NK-92 (cell line): ENCODE data around the gene SCAPER.

Source experiments
- DNase-seq: peaks from one replicate; lab custom pipeline; 2025; ENCODE audit not compliant: unreplicated experiment; lab: John Stamatoyannopoulos, UW

Gene SCAPER

GRCh38 chr15:76678766-76679165 is 226.4 kb downstream of the SCAPER start:
- no peak for DNase-seq

- DNase-seq = no peak
These were observed 230.3 kb downstream of the SCAPER start for GRCh38 chr15:76674883-76675282.

- DNase-seq = no peak
These were observed 235.5 kb downstream of the SCAPER start for GRCh38 chr15:76669521-76670207.

- no peak for DNase-seq
These were observed 236.2 kb downstream of the SCAPER start for GRCh38 chr15:76668900-76669299.

GRCh38 chr15:76667943-76668715 is 237.0 kb downstream of the SCAPER start:
- no peak for DNase-seq

GRCh38 chr15:76664895-76665294 is 240.2 kb downstream of the SCAPER start:
- DNase-seq = no peak

- DNase-seq = no peak
These were observed 240.7 kb downstream of the SCAPER start for GRCh38 chr15:76664411-76664810.

GRCh38 chr15:76663529-76663928 is 241.6 kb downstream of the SCAPER start:
- no peak for DNase-seq

GRCh38 chr15:76648732-76649444 is 256.3 kb downstream of the SCAPER start:
- no peak for DNase-seq

- DNase-seq = no peak
These were observed 257.5 kb downstream of the SCAPER start for GRCh38 chr15:76647612-76648011.

GRCh38 chr15:76644646-76645045 is 260.5 kb downstream of the SCAPER start:
- DNase-seq = no peak

GRCh38 chr15:76642671-76643070 is 262.5 kb downstream of the SCAPER start:
- no peak for DNase-seq

- DNase-seq = no peak
These were observed 268.0 kb downstream of the SCAPER start for GRCh38 chr15:76637166-76637565.

GRCh38 chr15:76636059-76636458 is 269.1 kb downstream of the SCAPER start:
- DNase-seq = no peak

GRCh38 chr15:76626611-76627010 is 278.5 kb downstream of the SCAPER start:
- DNase-seq = no peak

GRCh38 chr15:76625267-76625666 is 279.9 kb downstream of the SCAPER start:
- DNase-seq = no peak

GRCh38 chr15:76614725-76615124 is 290.4 kb downstream of the SCAPER start:
- no peak for DNase-seq

GRCh38 chr15:76588811-76589747 is 316.1 kb downstream of the SCAPER start:
- no peak for DNase-seq

GRCh38 chr15:76585576-76585897 is 319.6 kb downstream of the SCAPER start:
- DNase-seq = no peak

- DNase-seq = no peak
These were observed 320.1 kb downstream of the SCAPER start for GRCh38 chr15:76584868-76585575.
